ENCODE data around the gene OSTF1. TPM values are rescaled to one million over a fixed set of nuclear protein-coding genes. Genes with fewer than 3 reads are reported as not detected.

Gene OSTF1
- total RNA-seq, 1 experiment from 2014 or later = 17.8 TPM

- 0 out of 2 replicates have a peak, but pooled peaks cover 5% of the 10 kb centered on the region for H3K9me3 Mint-ChIP-seq
- H3K4me3 Mint-ChIP-seq = no peak overlapping the region
- CTCF ChIA-PET = interaction anchor here (1.4 kb wide), 1 partner anchor 65 kb away, joined by 7 read pairs; no protein-coding TSS in a partner anchor
- no peaks in the 10 kb centered on the region for H3K27me3 Mint-ChIP-seq (ENCODE audit: low read depth)
- H3K36me3 Mint-ChIP-seq = peaks cover 3% of the 10 kb centered on the region
- TF ChIP-seq TP53 (CRISPR knock-in tag; IDR thresholded peaks at IDR 0.05) = no peak
- TF ChIP-seq IRF1 (CRISPR knock-in tag; IDR thresholded peaks at IDR 0.05) = no peak
- no peak for TF ChIP-seq OVOL2 (CRISPR knock-in tag; IDR thresholded peaks at IDR 0.05; ENCODE audit: borderline replicate concordance)
- no peak for TF ChIP-seq FOXP4 (CRISPR knock-in tag; IDR thresholded peaks at IDR 0.05)
- no peak for TF ChIP-seq ATF6 (CRISPR knock-in tag; IDR thresholded peaks at IDR 0.05)
- TF ChIP-seq GTF2I (CRISPR knock-in tag; conservative IDR thresholded peaks at IDR 0.05) = no peak
- TF ChIP-seq, protein P1, sequence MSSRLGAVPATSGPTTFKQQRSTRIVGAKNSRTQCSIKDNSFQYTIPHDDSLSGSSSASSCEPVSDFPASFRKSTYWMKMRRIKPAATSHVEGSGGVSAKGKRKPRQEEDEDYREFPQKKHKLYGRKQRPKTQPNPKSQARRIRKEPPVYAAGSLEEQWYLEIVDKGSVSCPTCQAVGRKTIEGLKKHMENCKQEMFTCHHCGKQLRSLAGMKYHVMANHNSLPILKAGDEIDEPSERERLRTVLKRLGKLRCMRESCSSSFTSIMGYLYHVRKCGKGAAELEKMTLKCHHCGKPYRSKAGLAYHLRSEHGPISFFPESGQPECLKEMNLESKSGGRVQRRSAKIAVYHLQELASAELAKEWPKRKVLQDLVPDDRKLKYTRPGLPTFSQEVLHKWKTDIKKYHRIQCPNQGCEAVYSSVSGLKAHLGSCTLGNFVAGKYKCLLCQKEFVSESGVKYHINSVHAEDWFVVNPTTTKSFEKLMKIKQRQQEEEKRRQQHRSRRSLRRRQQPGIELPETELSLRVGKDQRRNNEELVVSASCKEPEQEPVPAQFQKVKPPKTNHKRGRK (CRISPR knock-in tag; IDR thresholded peaks at IDR 0.05; ENCODE audit: borderline replicate concordance) = no peak
- TF ChIP-seq, protein P2, sequence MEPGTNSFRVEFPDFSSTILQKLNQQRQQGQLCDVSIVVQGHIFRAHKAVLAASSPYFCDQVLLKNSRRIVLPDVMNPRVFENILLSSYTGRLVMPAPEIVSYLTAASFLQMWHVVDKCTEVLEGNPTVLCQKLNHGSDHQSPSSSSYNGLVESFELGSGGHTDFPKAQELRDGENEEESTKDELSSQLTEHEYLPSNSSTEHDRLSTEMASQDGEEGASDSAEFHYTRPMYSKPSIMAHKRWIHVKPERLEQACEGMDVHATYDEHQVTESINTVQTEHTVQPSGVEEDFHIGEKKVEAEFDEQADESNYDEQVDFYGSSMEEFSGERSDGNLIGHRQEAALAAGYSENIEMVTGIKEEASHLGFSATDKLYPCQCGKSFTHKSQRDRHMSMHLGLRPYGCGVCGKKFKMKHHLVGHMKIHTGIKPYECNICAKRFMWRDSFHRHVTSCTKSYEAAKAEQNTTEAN (CRISPR knock-in tag; IDR thresholded peaks at IDR 0.05) = no peak
- no peak for TF ChIP-seq ZMAT4 (CRISPR knock-in tag; IDR thresholded peaks at IDR 0.05)
- no peak for TF ChIP-seq SMAD3 (CRISPR knock-in tag; IDR thresholded peaks at IDR 0.05; ENCODE audit: borderline replicate concordance)
- TF ChIP-seq, protein P3, sequence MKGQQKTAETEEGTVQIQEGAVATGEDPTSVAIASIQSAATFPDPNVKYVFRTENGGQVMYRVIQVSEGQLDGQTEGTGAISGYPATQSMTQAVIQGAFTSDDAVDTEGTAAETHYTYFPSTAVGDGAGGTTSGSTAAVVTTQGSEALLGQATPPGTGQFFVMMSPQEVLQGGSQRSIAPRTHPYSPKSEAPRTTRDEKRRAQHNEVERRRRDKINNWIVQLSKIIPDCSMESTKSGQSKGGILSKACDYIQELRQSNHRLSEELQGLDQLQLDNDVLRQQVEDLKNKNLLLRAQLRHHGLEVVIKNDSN (CRISPR knock-in tag; IDR thresholded peaks at IDR 0.05) = no peak
- no peak for TF ChIP-seq ZBTB21 (CRISPR knock-in tag; IDR thresholded peaks at IDR 0.05; ENCODE audit: borderline replicate concordance)
- no peak for TF ChIP-seq KAT7 (CRISPR knock-in tag; IDR thresholded peaks at IDR 0.05; ENCODE audit: borderline replicate concordance)
- TF ChIP-seq, protein P4, sequence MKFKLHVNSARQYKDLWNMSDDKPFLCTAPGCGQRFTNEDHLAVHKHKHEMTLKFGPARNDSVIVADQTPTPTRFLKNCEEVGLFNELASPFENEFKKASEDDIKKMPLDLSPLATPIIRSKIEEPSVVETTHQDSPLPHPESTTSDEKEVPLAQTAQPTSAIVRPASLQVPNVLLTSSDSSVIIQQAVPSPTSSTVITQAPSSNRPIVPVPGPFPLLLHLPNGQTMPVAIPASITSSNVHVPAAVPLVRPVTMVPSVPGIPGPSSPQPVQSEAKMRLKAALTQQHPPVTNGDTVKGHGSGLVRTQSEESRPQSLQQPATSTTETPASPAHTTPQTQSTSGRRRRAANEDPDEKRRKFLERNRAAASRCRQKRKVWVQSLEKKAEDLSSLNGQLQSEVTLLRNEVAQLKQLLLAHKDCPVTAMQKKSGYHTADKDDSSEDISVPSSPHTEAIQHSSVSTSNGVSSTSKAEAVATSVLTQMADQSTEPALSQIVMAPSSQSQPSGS (CRISPR knock-in tag; IDR thresholded peaks at IDR 0.05; ENCODE audit: borderline replicate concordance, low read depth) = no peak
- POLR2A ChIA-PET = no interaction called here
- ATAC-seq (no peak), DNase-seq (ENCODE audit: low spot score) (no peak)
- no peak overlapping the region for H3K27ac Mint-ChIP-seq
- H3K4me1 Mint-ChIP-seq = peaks cover 15% of the 10 kb centered on the region
Observed at GRCh38 chr9:75120686-75121085, 32.4 kb downstream of the OSTF1 start.

All from WTC11 (cell line).